Epithelial cell of proximal tubule (primary cell): Measurements from ENCODE around the gene CYP2E1. TPM values are rescaled to one million over a fixed set of nuclear protein-coding genes. Genes with fewer than 3 reads are reported as not detected.

Source experiments
- total RNA-seq: library from RNA; depleted of rRNA; stranded (reverse); fragments of >200 nt; gene quantifications from 2 replicates; pipeline ENCODE4 v1.2.3, GENCODE V29; 2015

CYP2E1 gene
- total RNA-seq, 1 donor from 2014 or later = 0.17 TPM

Other genes starting within 250 kb of the CYP2E1 start
- gene TUBGCP2, start 218.5 kb upstream of the CYP2E1 start, total RNA-seq = 35.2 and 68.9 TPM in 2 replicates
- gene ZNF511, start 218.4 kb upstream of the CYP2E1 start, total RNA-seq = 28.8 and 59.6 TPM in 2 replicates
- 1.5 TPM in 1 of 2 replicates, not detected in the other for gene CALY, start 190.5 kb upstream of the CYP2E1 start, total RNA-seq
- gene PRAP1, start 180.0 kb upstream of the CYP2E1 start, total RNA-seq = not detected in 2 replicates
- 57.2 and 75.5 TPM in 2 replicates for gene FUOM, start 169.3 kb upstream of the CYP2E1 start, total RNA-seq
- gene ECHS1, start 154.0 kb upstream of the CYP2E1 start, total RNA-seq = 130 and 147 TPM in 2 replicates
- 3.6 and 5.6 TPM in 2 replicates for gene PAOX, start 148.1 kb upstream of the CYP2E1 start, total RNA-seq
- 31.8 and 51.9 TPM in 2 replicates for gene MTG1, start 133.2 kb upstream of the CYP2E1 start, total RNA-seq
- 0.12 and 0.51 TPM in 2 replicates for gene SPRN, start 102.7 kb upstream of the CYP2E1 start, total RNA-seq
- 0.14 and 1.3 TPM in 2 replicates for gene SCART1, start 73.4 kb upstream of the CYP2E1 start, total RNA-seq
- not detected in 2 replicates for gene SYCE1, start 38.2 kb downstream of the CYP2E1 start, total RNA-seq
- not detected in 2 replicates for gene FRG2B, start 99.4 kb downstream of the CYP2E1 start, total RNA-seq